ENCODE measurements around the gene FBLL1. TPM values are rescaled to one million over a fixed set of nuclear protein-coding genes. Genes with fewer than 3 reads are reported as not detected.
"Not testable (repeated sequence)": the region's sequence is repeated elsewhere in the genome, so short reads cannot be mapped to it uniquely, and the experiment has no call there.

FBLL1 gene
- total RNA-seq, 2 experiments from 2014 or later = not detected

- ChIA-PET CTCF (no interaction called here), POLR2A (no interaction called here)
Observed at GRCh38 chr5:168550656-168551055, 21.6 kb downstream of the FBLL1 start.

- ChIA-PET POLR2A (no interaction called here), CTCF (no interaction called here)
Observed at GRCh38 chr5:168552146-168552545, 23.0 kb downstream of the FBLL1 start.

- CTCF ChIA-PET = no interaction called here
- POLR2A ChIA-PET = no interaction called here
Observed at GRCh38 chr5:168553377-168554130, 24.4 kb downstream of the FBLL1 start.

- ChIA-PET CTCF (no interaction called here), POLR2A (interaction anchor here (0.6 to 0.7 kb wide), 2 partner anchors 50 to 271 kb away, joined by 5 to 7 read pairs; no protein-coding TSS in a partner anchor)
Observed at GRCh38 chr5:168557389-168557788, 28.3 kb downstream of the FBLL1 start.

GRCh38 chr5:168562279-168562678 lies 33.2 kb downstream of the FBLL1 start:
- ChIA-PET CTCF (no interaction called here), POLR2A (no interaction called here)

- ChIA-PET CTCF (no interaction called here), POLR2A (no interaction called here)
Observed at GRCh38 chr5:168563959-168564358, 34.9 kb downstream of the FBLL1 start.

GRCh38 chr5:168568738-168569137 lies 39.6 kb downstream of the FBLL1 start:
- CTCF ChIA-PET = interaction anchor here (0.7 kb wide), 1 partner anchor 1061 kb away, joined by 3 read pairs; no protein-coding TSS in a partner anchor

DNA sequence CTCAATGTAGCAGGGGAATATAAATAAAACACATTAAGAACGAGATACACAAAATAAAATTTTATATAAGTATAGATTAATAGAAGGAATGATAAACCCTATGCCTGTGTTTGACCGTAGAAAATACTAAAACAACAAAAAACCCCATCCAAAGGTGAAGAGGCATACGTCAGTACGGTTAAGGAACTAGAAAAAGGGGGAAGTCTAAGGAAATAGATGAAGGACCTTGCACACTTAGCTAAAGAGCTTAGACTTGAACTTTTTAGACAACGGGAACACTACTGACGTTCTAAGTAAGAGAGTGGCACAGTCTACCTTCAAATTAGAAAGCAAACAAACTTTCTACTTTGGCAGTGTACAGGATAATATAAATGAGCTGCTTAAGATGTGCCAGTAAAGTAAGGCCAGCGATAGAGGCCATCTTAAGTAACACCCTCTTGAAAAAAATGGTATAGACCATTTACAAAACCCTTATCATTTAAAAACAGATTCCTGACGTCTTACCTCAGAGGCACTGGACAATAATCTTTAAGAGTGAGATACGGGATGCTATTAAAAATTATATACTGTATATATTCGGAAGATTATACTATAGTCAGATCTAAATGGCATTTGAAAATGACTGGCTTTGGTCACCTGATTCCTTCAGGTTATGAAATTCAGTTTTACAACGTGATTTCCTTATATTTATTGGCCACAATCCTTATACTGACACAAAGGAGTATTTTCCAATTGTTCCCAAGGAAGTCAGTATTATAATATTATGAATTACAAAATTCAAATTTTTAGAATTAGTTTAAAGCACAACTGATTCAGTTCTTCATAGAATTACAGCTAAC lies 41.6 kb downstream of the FBLL1 start:
- ChIA-PET CTCF (no interaction called here), POLR2A (no interaction called here)

More at GRCh38 chr5:168568738-168569137, 39.6 kb downstream of the FBLL1 start:
- POLR2A ChIA-PET = interaction anchor here (0.7 kb wide), 1 partner anchor 1642 kb away, joined by 8 read pairs; no protein-coding TSS in a partner anchor

DNA sequence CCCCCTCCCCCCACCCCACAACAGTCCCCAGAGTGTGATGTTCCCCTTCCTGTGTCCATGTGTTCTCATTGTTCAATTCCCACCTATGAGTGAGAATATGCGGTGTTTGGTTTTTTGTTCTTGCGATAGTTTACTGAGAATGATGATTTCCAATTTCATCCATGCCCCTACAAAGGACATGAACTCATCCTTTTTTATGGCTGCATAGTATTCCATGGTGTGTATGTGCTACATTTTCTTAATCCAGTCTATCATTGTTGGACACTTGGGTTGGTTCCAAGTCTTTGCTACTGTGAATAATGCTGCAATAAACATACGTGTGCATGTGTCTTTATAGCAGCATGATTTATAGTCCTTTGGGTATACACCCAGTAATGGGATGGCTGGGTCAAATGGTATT lies 44.6 kb downstream of the FBLL1 start:
- POLR2A ChIA-PET, CTCF ChIA-PET: not testable (repeated sequence)

DNA sequence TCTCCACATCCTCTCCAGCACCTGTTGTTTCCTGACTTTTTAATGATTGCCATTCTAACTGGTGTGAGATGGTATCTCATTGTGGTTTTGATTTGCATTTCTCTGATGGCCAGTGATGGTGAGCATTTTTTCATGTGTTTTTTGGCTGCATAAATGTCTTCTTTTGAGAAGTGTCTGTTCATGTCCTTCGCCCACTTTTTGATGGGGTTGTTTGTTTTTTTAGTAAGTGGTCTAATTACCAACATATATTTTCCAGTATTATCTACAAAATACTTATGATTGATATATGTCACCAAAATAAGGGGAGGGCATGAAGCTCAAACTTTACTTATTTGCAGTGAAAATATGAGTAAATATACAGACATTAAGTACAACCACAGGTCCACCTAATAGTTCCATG lies 45.1 kb downstream of the FBLL1 start:
- POLR2A ChIA-PET = not testable (repeated sequence)
- CTCF ChIA-PET = interaction anchor here (0.5 kb wide), 1 partner anchor 1084 kb away, joined by 3 read pairs; no protein-coding TSS in a partner anchor

GRCh38 chr5:168575391-168576372 lies 46.6 kb downstream of the FBLL1 start:
- ChIA-PET POLR2A (no interaction called here), CTCF (no interaction called here)

- ChIA-PET POLR2A (no interaction called here), CTCF (no interaction called here)
Observed at GRCh38 chr5:168578006-168578405, 48.9 kb downstream of the FBLL1 start.

DNA sequence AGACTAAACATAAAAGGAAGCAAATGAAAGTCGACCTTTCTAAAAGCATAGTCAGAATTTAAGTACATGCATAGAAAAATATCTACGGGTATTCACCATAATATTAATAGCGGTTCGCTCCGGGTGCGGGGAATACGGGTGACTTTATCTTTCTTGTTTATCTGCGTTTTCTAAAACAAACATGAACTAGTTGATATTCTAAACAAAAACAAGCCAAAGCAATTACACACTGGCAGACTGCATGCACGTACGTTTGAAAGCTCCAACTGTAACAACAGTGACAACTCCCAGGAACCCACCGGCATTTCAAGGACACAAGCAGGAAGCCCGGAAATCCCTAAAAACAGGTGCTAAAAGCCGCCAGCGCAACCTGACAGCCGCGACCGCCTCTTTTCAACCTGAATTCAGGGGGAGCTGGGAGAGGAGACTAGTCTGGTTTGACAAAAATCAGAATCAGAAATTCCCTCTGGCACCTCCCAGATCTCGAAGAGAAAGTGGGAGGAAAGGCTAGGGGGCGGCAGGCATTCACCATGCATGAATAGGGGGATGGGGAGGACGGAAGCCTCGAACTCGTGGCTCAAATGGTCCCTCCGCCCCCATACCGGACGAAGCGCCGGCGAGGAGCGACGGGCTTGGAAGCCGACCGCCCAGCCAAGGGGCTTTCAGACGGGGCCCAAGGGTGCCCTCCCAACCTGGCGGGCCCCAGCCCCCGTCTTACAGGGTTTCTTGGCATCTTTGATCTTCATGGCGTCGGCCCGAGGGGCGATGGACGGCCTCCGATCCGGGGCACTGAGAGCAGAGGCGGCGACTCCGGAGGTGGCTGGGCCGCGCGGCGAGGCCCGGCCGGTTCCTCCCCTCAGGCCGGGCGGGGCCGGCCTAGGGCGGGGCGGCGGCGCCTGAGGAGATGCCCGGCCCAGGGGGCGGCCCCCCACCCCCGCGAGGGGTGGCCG lies 49.7 kb downstream of the FBLL1 start, which contains the start of gene PANK3:
Gene PANK3 (minus strand): TSS at position 831 of the 950 bp plus-strand sequence. CDS start 85 bp downstream, at position 746.
- POLR2A ChIA-PET = interaction anchor here (1.4 kb wide), 1 partner anchor 1005 kb away, joined by 4 read pairs; the partner anchor contains the start of gene SPDL1
- CTCF ChIA-PET = no interaction called here

DNA sequence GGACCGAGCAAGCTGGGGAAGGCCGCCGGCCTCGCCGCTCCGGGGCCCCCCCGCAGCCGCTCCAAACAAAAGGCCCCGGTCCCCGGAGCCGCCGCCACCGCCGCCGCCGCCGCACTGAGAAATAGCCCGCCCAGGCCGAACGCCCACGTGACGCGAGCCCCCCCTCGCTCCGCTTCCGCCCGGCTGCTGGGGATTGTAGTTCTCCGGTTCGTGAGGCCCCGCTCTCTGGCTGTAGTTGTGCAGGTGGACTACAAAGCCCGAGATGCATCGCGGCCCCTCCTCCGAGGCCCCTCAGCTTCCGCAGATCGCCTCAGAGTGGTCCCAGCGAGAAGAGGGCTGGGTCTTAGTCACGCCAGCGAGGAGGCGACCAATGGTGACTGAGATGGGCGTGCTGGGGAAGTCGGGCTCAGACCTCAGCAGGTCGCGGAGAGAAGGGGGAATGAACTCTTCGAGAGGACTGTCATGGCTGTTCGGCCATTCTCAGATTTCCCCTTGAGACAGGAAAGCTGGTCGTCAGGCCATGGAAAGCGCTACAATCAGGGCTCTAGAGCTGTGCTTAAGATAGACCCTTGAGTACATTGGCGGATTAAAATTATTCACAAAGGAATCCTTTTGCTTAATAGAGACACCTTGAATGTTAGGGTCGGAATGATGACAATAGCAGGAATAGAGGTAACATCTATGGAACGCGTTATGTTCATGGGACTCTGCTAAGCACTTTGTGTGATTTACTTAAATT lies 50.6 kb downstream of the FBLL1 start:
- POLR2A ChIA-PET = interaction anchor here (1.4 kb wide), 1 partner anchor 1004 kb away, joined by 4 read pairs; the partner anchor contains the start of gene SPDL1
- CTCF ChIA-PET = no interaction called here

DNA sequence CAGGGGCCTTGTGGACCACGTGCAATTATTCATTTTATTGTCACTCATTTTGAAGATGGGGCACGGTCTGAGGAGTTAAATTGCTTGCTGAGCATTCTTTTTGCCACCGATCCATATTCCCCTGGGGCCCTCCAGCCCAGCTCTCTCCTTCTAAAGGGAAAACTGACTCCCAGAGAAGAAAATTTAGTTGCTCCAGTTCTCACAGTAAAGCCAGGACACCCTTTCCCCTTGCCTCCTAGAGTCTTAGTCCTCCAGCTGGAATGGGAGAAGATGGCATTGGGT lies 51.1 kb downstream of the FBLL1 start:
- POLR2A ChIA-PET = interaction anchor here (1.4 kb wide), 1 partner anchor 1004 kb away, joined by 4 read pairs; the partner anchor contains the start of gene SPDL1
- CTCF ChIA-PET = no interaction called here
